Astrocyte (in vitro differentiated cells and primary cell): ENCODE measurements around the gene MTHFSD. TPM values are rescaled to one million over a fixed set of nuclear protein-coding genes. Genes with fewer than 3 reads are reported as not detected.
A peak's percentile ranks its signal among the peaks of the same experiment; 100 is the strongest.

Experiments used
- DNase-seq: peaks from one replicate; pipeline ENCODE4 v3.0.0-alpha.2; 2010; ENCODE audit warnings: low read depth
- FAIRE-seq: peaks from 2 replicates; lab custom pipeline; 2011; peaks lifted over from hg19 to GRCh38; lab: Jason Lieb, UNC
- H2AFZ ChIP-seq: 2 replicates; pipeline ENCODE4 v1.6.0; 2012; ENCODE audit warnings: low read depth, low read length, inconsistent platforms
- H3K27ac ChIP-seq: 2 replicates; pipeline ENCODE4 v1.5.1; 2011; ENCODE audit warnings: low read depth, low read length, inconsistent platforms
- H3K27me3 ChIP-seq: 2 replicates; pipeline ENCODE4 v1.6.0; 2011; ENCODE audit warnings: low read length, inconsistent platforms; ENCODE audit not compliant: insufficient read depth
- H3K36me3 ChIP-seq: 2 replicates; pipeline ENCODE4 v1.5.1; 2011; ENCODE audit warnings: low read length, inconsistent platforms; ENCODE audit not compliant: insufficient read depth
- H3K4me1 ChIP-seq: 2 replicates; pipeline ENCODE4 v1.5.1; 2011; ENCODE audit warnings: low read length, inconsistent platforms; ENCODE audit not compliant: insufficient read depth
- H3K4me2 ChIP-seq: 2 replicates; pipeline ENCODE4 v1.6.0; 2012; ENCODE audit warnings: low read length, inconsistent platforms
- H3K4me3 ChIP-seq: 2 replicates; pipeline ENCODE4 v1.5.1; 2011; ENCODE audit warnings: low read depth, mild to moderate bottlenecking, low read length, inconsistent platforms; ENCODE audit not compliant: insufficient read depth
- H3K79me2 ChIP-seq: 2 replicates; pipeline ENCODE4 v1.6.0; 2012; ENCODE audit warnings: mild to moderate bottlenecking, low read length, inconsistent platforms; ENCODE audit not compliant: insufficient read depth
- H3K9ac ChIP-seq: 2 replicates; pipeline ENCODE4 v1.6.0; 2012; ENCODE audit warnings: mild to moderate bottlenecking, low read length, inconsistent platforms
- H3K9me3 ChIP-seq: 2 replicates; pipeline ENCODE4 v1.5.1; 2012; ENCODE audit warnings: low read depth, mild to moderate bottlenecking, low read length, inconsistent platforms; ENCODE audit not compliant: insufficient read depth
- H4K20me1 ChIP-seq: 2 replicates; pipeline ENCODE4 v1.6.0; 2012; ENCODE audit warnings: low read length, inconsistent platforms; ENCODE audit not compliant: insufficient read depth
- H3K27ac Mint-ChIP-seq: one replicate; pipeline ENCODE4 v1.8.0; 2021; ENCODE audit warnings: mild to moderate bottlenecking, mixed read lengths; ENCODE audit not compliant: unreplicated experiment
- H3K27me3 Mint-ChIP-seq: one replicate; pipeline ENCODE4 v1.8.0; 2021; ENCODE audit warnings: low read depth, mixed read lengths; ENCODE audit not compliant: unreplicated experiment
- H3K36me3 Mint-ChIP-seq: one replicate; pipeline ENCODE4 v1.8.0; 2021; ENCODE audit warnings: low read depth, mixed read lengths; ENCODE audit not compliant: unreplicated experiment
- H3K4me1 Mint-ChIP-seq: one replicate; pipeline ENCODE4 v1.8.0; 2021; ENCODE audit warnings: low read depth, mixed read lengths; ENCODE audit not compliant: unreplicated experiment
- H3K4me3 Mint-ChIP-seq: one replicate; pipeline ENCODE4 v1.8.0; 2021; ENCODE audit warnings: mild to moderate bottlenecking, moderate library complexity, mixed read lengths; ENCODE audit not compliant: unreplicated experiment
- H3K9me3 Mint-ChIP-seq: one replicate; pipeline ENCODE4 v1.8.0; 2021; ENCODE audit warnings: mild to moderate bottlenecking, mixed read lengths; ENCODE audit not compliant: unreplicated experiment
- CTCF ChIP-seq: IDR thresholded peaks from 2 replicates; pipeline ENCODE4 v1.5.1; 2011; ENCODE audit warnings: low read depth, mild to moderate bottlenecking, inconsistent platforms, low read length, moderate library complexity; ENCODE audit not compliant: insufficient read depth
- EZH2 ChIP-seq: IDR thresholded peaks from 2 replicates; pipeline ENCODE4 v1.6.1; 2012; ENCODE audit warnings: mild to moderate bottlenecking, low read length, inconsistent platforms; ENCODE audit not compliant: insufficient read depth
- total RNA-seq: library from RNA; stranded (reverse); gene quantifications from 2 replicates; pipeline ENCODE4 v1.2.1, GENCODE V29; 2021

The MTHFSD gene
- total RNA-seq, 1 donor from 2014 or later: 15.6 TPM

DNA sequence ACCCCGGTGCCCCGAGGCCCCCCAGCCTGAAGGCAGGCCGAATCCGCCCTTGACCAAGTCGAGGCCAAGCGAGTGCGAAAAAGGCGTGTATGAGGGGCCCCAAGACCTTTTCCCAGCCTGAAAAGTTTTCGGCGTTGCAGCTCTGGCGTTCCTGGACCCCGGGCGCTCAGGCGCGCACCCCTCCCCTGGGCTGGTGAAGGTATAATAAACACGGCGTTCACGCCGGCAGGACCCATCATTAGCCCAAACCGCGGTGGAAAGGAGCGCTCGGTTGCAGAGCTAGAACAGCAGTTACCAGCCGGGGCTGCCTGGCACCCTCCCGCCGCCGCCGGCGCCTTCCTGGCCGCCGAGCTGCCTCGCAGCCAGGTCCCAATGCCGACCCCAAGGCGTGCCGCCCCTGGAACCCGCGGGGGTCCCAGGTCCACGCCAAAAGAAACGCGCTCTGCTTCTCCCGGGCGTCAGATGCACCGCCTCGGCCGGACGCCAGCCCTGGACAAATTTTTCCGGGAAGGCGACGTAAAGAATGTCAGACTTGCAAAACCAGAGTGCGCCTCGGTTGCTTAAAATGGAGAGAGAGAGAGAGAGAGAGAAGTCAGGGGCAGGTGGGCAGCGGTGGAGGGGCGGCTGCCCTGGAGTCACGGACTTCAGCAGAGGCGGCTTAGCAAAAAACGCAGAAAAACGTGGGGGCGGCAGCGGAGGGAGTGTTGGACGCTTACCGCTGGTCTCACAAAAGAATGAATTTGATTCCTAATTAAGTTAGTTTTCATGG is 56.2 kb downstream of the MTHFSD start:
- Mint-ChIP-seq H3K9me3 (peaks cover 22% of the 10 kb centered on the region), H3K36me3 (no peaks in the 10 kb centered on the region), H3K27ac (peak overlapping the region; percentile 77), H3K4me1 (peaks cover 4% of the 10 kb centered on the region), H3K4me3 (no peak overlapping the region), H3K27me3 (peaks cover 82% of the 10 kb centered on the region)
- Histone ChIP-seq H3K4me1 (no peaks in the 10 kb centered on the region), H3K9me3 (peaks cover 4% of the 10 kb centered on the region), H2AFZ (no peak overlapping the region), H3K36me3 (no peaks in the 10 kb centered on the region), H3K27ac (no peak overlapping the region), H3K27me3 (peaks cover 88% of the 10 kb centered on the region), H3K4me2 (no peak overlapping the region), H3K9ac (no peak overlapping the region), H3K4me3 (no peak overlapping the region), H3K79me2 (no peaks in the 10 kb centered on the region), H4K20me1 (peaks cover 18% of the 10 kb centered on the region)
- DNase-seq: no peak
- no peak for FAIRE-seq
- TF ChIP-seq CTCF (no peak), EZH2 (peak; percentile 87)

- no peak overlapping the region for H2AFZ ChIP-seq
- Mint-ChIP-seq H3K4me1 (peaks cover 4% of the 10 kb centered on the region), H3K4me3 (no peak overlapping the region), H3K27me3 (peaks cover 81% of the 10 kb centered on the region), H3K9me3 (peaks cover 23% of the 10 kb centered on the region), H3K36me3 (no peaks in the 10 kb centered on the region), H3K27ac (peak overlapping the region; percentile 47)
- no peaks in the 10 kb centered on the region for H3K36me3 ChIP-seq
- no peak overlapping the region for H3K27ac ChIP-seq
- H3K9me3 ChIP-seq: peaks cover 4% of the 10 kb centered on the region
- H3K27me3 ChIP-seq: peaks cover 88% of the 10 kb centered on the region
- no peaks in the 10 kb centered on the region for H3K79me2 ChIP-seq
- no peak for DNase-seq
- no peak overlapping the region for H3K4me2 ChIP-seq
- no peaks in the 10 kb centered on the region for H3K4me1 ChIP-seq
- peaks cover 18% of the 10 kb centered on the region for H4K20me1 ChIP-seq
- no peak for FAIRE-seq
- TF ChIP-seq CTCF (no peak), EZH2 (peak; percentile 42)
- H3K9ac ChIP-seq: no peak overlapping the region
- H3K4me3 ChIP-seq: no peak overlapping the region
These were observed 56.8 kb downstream of the MTHFSD start for GRCh38 chr16:86498155-86498670.

DNA sequence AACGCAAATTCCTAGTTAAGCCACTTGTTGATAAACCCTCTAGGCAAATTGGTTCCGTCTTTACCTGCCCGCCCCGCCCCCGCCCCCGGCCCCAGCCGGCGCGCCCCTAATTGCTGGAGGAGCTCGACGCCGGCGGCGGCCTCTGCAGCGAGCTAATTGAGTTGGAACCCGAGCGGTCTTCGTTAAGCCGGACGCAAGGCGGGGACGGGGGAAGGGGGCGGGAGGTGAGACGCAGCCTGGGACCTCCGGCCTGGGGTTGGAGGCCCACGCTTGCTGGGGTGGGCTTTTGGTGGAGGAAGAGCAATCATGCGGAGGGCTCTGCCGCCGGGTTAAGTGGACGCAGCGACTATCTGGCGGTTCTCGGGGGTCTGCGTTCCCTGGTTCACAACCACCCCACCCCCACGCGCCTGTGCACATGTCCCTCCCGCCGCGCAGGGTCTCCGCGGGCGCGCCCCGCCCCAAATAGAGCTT is 57.4 kb downstream of the MTHFSD start:
- Mint-ChIP-seq H3K4me3 (no peak overlapping the region), H3K27me3 (peaks cover 81% of the 10 kb centered on the region)
- peaks cover 88% of the 10 kb centered on the region for H3K27me3 ChIP-seq

More for the DNA sequence above, 57.4 kb downstream of the MTHFSD start:
- Mint-ChIP-seq H3K4me1 (peaks cover 4% of the 10 kb centered on the region), H3K9me3 (peaks cover 17% of the 10 kb centered on the region), H3K27ac (no peak overlapping the region), H3K36me3 (no peaks in the 10 kb centered on the region)
- no peak overlapping the region for H3K4me3 ChIP-seq
- no peak for DNase-seq
- H3K9me3 ChIP-seq: peaks cover 4% of the 10 kb centered on the region
- H2AFZ ChIP-seq: no peak overlapping the region
- no peak for TF ChIP-seq EZH2
- TF ChIP-seq CTCF: no peak
- H3K79me2 ChIP-seq: no peaks in the 10 kb centered on the region
- H4K20me1 ChIP-seq: peaks cover 12% of the 10 kb centered on the region
- no peak for FAIRE-seq
- no peaks in the 10 kb centered on the region for H3K36me3 ChIP-seq
- H3K9ac ChIP-seq: no peak overlapping the region
- no peak overlapping the region for H3K27ac ChIP-seq
- H3K4me1 ChIP-seq: no peaks in the 10 kb centered on the region
- no peak overlapping the region for H3K4me2 ChIP-seq
